HepG2 (cell line): Measurements from ENCODE around the gene MYH9. TPM values are rescaled to one million over a fixed set of nuclear protein-coding genes. Genes with fewer than 3 reads are reported as not detected.

Source experiments
- HOXD1 ChIP-seq: sonication (generic); formaldehyde crosslinking; IDR thresholded peaks from 2 replicates; pipeline ENCODE4 v1.5.0; 2020; ENCODE audit warnings: missing genetic modification reagents
- KMT2A ChIP-seq: sonication (generic); formaldehyde crosslinking; IDR thresholded peaks from 2 replicates; pipeline ENCODE4 v1.4.0; 2020; ENCODE audit warnings: missing genetic modification reagents
- NR2F6 ChIP-seq, 2 experiments: IDR thresholded peaks; 2 replicates each; pipeline ENCODE4 v1.6.1; 2016; ENCODE audit warnings: antibody characterized with exemption in 1 of 2, mild to moderate bottlenecking in 1 of 2
- RARA ChIP-seq: IDR thresholded peaks from 2 replicates; pipeline ENCODE4 v1.6.1; 2016; ENCODE audit warnings: missing genetic modification reagents, missing compliant biosample characterization
- REXO4 ChIP-seq: sonication (generic); formaldehyde crosslinking; IDR thresholded peaks from 2 replicates; pipeline ENCODE4 v1.8.0; 2022; ENCODE audit warnings: missing genetic modification reagents, mild to moderate bottlenecking, borderline replicate concordance
- ZBTB40 ChIP-seq, 2 experiments: fragments of 450-650 bp in 1 of 2; sonication (generic) in 1 of 2; formaldehyde crosslinking in 1 of 2; IDR thresholded peaks; 2 replicates each; pipeline versions ENCODE4 v1.6.1 to v1.8.0; 2016 to 2022; ENCODE audit warnings: antibody characterized with exemption in 1 of 2, mild to moderate bottlenecking in 1 of 2, missing genetic modification reagents in 1 of 2
- ZNF407 ChIP-seq: sonication (generic); formaldehyde crosslinking; IDR thresholded peaks from one replicate; pipeline ENCODE4 v1.5.1; 2020; ENCODE audit warnings: mild to moderate bottlenecking, missing genetic modification reagents; ENCODE audit errors: not compliant biosample characterization
- ZNF549 ChIP-seq: sonication (generic); formaldehyde crosslinking; IDR thresholded peaks from 2 replicates; pipeline ENCODE4 v1.5.0; 2020; ENCODE audit warnings: missing genetic modification reagents
- polyA plus RNA-seq, 8 experiments: library from polyadenylated mRNA; depleted of rRNA in 3 of 8; stranded (reverse) in 7 of 8; unstranded in 1 of 8; fragments of >200 nt; fragmentation: Illumina TruSeq in 4 of 8; extraction: Trizol in 4 of 8; gene quantifications; 2 replicates each; pipeline versions ENCODE4 v1.2.1 to v1.2.3, GENCODE V29; 2011 to 2016; ENCODE audit warnings: low read depth in 4 of 8, missing spikeins in 1 of 8, mixed read lengths in 1 of 8; ENCODE audit not compliant: insufficient read depth in 1 of 8
- total RNA-seq, 5 experiments: library from RNA; depleted of rRNA; stranded (reverse); fragments of >200 nt; fragmentation: Illumina TruSeq; extraction: Trizol; gene quantifications; 2 replicates each; pipeline ENCODE4 v1.2.3, GENCODE V29; 2016; ENCODE audit warnings: low read depth in 1 of 5
- TF ChIP-seq, protein P1 (sequence below): sonication (generic); formaldehyde crosslinking; IDR thresholded peaks from 2 replicates; pipeline ENCODE4 v1.4.0; 2020; ENCODE audit warnings: low read depth, mild to moderate bottlenecking, missing genetic modification reagents

MYH9 gene
- total and polyA plus RNA-seq, 2 of the 13 experiments (the other 11 are each of a cell fraction or from before 2014, with no cell fraction given), result 50.7 to 98.5 TPM

GRCh38 chr22:36435516-36436415, 48.0 kb upstream of the MYH9 start (continued):
- TF ChIP-seq, protein P1, sequence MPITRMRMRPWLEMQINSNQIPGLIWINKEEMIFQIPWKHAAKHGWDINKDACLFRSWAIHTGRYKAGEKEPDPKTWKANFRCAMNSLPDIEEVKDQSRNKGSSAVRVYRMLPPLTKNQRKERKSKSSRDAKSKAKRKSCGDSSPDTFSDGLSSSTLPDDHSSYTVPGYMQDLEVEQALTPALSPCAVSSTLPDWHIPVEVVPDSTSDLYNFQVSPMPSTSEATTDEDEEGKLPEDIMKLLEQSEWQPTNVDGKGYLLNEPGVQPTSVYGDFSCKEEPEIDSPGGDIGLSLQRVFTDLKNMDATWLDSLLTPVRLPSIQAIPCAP (CRISPR knock-in tag), result no peak
- 0 out of 2 replicates have a peak, but pooled peaks have one; percentile 42 for TF ChIP-seq HOXD1 (CRISPR knock-in tag)
- TF ChIP-seq RARA (CRISPR knock-in tag), result peak; percentile 78
- no peak for TF ChIP-seq ZBTB40 (IDR thresholded peaks at IDR 0.05)
- peak; percentile 46; the same call in 1 of the 2 replicates for TF ChIP-seq ZBTB40 (CRISPR knock-in tag; IDR thresholded peaks at IDR 0.05)
- TF ChIP-seq NR2F6 (IDR thresholded peaks at IDR 0.05), result peak; percentile 76
- TF ChIP-seq NR2F6 (CRISPR knock-in tag; IDR thresholded peaks at IDR 0.05), result peak; percentile 82; the same call in 1 of the 2 replicates
- no peak for TF ChIP-seq ZNF549 (CRISPR knock-in tag)
- TF ChIP-seq ZNF407 (CRISPR knock-in tag), result no peak
- TF ChIP-seq KMT2A, result peak; percentile 51; the same call in 1 of the 2 replicates
- TF ChIP-seq REXO4 (CRISPR knock-in tag), result no peak
